IPS-NIHi7 (cell line): ENCODE measurements around the gene DNAJB6.

Experiments used
- DNase-seq: peaks from one replicate; pipeline ENCODE4 v3.0.0; 2012; ENCODE audit warnings: mixed read lengths; ENCODE audit errors: extremely low spot score

Gene DNAJB6

DNA sequence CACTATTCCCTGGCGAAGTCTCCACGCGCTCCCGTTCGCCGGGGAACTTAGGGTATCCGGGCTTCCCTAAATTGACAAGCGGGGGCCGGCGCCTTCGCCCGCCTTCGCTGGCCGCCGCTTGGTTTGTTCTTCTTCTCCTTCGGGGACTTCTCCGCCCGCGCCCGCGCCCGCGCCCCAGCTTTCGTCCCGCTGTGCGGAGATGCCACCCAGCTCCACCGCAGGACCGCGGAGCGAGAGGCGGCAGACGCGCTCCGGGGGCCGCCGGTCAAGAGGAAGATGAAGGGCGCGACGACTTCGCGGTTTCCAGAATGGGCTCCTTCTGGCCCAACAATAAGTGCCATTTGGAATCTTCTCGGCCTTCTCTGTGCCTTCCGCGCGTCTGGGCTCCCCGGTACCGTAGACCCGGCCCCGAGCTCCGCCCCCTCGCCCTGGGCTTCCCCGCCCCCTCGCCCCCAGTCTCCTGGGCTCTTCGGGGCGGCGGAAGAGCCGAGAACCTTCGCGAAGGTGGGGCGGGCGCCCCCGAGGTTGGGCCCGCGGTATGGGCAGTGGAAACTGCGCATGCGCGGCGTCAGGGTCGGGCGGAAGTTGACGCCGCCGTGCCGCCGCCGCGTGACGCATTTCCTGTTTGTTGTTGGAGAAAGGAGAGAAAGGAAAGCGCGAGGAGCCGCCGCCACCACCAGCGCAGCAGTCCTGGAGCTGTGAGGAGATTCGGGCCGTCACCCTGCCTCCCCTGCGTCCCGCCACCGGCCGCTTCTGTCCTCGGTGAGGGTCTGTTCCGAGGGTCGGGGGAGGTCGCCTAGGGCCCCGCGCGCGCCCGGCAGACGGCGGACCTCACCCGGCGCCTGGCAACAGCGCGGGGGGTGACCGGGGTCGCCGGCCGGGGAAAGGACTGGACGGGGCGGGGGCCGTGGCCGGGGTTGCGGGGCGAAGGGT, at the start of gene DNAJB6:
DNAJB6 (plus strand) TSS at position 622 of the 933 bp plus-strand sequence. CDS start 21,569 bp downstream, outside the sequence.
- DNase-seq = peak; percentile 94

DNA sequence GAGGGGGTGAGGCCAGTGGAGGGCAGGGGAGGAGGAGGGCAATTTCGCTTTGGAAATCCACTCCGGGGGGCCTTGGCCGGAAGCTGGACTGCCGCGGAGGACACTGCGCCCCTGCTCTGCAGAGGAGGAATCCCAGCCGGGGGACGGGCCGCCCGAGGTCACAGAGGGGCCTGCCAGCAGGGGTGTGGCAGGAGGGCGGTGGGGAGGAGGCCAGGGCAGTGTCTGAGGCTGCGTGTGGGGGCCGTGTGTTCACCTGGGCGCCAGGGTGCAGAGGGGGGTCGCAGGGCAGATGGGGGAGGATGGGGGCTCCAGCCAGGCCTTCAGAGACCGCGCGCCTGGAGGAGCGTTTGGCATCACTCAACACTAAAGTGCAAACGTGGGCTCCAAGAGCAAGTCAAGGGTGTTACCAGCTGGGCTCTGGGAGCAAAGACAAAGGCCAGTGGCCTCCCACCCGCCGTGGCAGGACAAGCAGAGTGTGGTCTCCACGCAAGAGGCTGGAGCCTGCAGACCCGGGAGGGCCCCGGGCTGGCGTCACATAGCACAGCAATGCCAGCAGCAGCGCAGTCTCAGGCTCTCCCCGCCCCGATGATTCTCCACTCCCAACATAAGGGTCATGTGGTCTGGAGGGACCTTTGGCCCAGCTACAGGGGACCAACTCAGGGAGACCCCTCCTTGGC, 45.3 kb upstream of the DNAJB6 start:
- no peak for DNase-seq

DNA sequence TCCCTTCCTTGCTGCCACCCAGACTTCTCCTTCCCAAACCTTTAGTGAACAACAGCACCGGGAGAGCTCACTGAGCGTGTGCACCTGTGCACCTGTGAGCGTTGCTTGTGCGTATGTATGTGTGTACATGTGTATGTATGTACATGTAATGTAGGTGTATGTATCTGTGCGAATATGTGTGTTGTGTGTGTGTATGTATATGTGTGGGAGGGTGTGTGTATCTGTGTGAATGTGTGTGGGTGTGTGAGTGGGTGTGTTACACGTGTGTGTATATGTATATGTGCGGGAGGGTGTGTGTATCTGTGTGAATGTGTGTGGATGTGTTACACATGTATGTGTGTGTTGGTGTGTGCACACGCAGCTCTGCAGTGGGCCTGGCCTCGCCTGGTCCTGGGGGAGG, 44.5 kb upstream of the DNAJB6 start:
- DNase-seq = no peak

DNA sequence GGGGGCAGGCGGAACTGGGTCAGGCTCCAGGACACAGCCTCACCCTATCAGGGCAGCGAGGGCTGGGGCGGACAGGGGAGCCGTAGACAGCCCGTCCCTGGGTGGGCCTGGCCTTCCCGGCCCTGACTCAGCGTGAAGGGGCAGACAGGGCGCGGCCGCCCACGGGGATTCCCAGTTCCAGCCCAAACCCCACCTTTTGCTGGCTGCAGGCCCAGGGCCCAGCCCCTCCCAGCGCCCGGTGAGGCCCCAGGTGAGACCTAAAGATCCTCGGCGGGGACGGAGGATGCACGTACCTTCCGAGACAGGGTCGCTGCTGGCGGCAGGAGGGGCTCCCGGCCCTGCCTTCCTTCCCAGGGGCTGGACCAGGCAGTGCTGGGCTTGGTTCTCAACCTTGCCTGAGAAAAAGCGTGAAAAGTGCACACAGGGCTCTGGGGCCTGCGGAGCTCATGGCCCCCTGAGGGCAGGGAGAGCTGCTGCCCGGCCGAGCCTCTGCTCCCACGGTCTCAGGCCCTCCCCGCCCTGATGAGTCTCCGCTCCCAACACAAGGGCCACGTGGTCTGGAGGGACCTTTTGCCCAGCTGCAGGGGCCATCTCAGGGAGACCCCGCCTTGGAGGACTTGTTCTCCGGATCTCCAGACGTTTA, 43.9 kb upstream of the DNAJB6 start:
- no peak for DNase-seq

DNA sequence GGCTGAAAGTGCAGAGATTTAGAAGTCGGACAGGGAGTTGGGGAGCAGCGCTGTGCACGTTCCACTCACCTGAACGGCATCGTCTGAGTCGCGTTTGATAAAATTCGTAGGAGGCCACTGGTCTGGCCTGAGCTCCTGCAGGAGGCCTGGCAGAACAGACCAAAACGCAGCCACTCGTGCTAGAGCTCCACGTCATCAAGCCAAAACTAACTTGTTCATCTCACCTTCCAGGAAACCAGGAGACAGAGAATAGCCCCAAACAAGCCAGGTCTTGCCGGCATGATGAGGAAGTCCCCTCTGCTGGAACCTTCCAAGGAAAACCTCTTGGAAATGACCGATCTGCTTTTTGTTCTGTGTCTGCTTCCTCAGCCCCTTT, 43.4 kb upstream of the DNAJB6 start:
- DNase-seq = no peak

DNA sequence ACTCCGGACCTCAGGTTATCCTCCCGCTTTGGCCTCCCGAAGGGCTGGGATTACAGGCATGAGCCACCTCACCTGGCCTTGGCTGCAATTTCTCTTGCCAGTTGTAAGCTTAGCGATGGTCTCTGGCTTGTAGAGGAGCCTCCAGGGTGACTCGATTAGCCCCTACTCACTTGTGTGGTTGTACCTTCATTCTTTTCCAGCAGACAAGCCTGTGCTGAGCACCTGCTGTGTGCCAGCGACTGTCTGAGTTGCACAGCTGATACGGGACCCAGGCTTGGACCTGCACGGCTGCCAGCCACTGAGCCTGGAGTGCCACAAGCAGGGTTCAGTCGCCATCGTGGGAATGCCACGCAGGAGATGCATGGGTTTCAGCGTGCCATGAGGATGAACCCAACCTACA, 42.0 kb upstream of the DNAJB6 start:
- no peak for DNase-seq

DNA sequence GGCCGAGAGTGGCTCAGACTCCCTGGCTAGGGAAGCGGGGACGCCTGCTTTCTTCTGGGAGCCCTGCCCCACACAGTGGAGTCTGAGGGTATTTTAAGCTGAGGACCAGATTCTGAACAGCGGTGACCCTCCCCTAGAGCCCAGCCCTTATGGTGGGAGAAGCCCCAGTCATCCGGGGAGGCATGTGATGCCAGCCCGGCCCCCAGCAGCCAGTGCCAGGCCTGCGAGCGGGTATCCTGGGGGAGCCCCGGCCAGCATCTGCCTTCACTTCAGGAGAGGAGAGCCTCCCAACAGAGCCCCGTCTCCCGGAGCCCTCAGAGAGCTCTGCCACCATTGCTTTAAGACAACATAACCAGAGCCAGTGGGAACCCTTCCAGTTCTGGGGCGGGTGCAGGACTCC, 41.5 kb upstream of the DNAJB6 start:
- DNase-seq = no peak

DNA sequence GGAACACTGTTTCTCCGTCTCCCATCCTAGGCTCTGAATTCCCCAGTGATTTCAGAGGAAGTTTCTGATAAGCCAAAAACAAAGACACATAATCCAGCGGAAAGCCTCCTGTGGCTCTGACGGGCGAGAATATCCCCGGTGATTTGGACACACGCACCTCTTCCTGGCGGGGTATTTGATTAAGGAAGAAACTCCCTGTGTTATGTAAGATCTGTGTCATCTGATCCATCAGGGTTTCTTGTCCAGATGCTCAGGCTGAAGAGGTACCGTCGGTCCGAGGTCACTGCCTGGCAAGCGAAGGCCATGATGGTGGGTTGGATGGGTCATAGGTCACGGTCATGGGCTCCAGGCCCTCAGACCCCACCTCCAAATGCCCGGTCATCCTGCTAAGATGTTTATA, 39.6 kb upstream of the DNAJB6 start:
- no peak for DNase-seq

DNA sequence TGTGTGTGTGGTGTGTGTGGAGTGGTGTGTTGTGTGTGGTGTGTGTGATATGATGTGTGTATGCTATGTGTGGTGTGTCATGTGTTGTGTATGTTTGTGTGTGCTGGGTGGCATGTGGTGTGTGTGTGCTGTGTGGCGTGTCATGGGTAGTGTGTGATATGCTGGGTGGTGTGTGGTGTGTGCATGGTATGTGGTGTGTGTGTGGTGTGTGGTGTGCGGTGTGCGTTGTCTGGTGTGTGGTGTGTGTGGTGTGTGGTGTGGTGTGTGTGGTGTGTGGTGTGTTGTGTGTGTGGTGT, 37.5 kb upstream of the DNAJB6 start:
- no peak for DNase-seq

DNA sequence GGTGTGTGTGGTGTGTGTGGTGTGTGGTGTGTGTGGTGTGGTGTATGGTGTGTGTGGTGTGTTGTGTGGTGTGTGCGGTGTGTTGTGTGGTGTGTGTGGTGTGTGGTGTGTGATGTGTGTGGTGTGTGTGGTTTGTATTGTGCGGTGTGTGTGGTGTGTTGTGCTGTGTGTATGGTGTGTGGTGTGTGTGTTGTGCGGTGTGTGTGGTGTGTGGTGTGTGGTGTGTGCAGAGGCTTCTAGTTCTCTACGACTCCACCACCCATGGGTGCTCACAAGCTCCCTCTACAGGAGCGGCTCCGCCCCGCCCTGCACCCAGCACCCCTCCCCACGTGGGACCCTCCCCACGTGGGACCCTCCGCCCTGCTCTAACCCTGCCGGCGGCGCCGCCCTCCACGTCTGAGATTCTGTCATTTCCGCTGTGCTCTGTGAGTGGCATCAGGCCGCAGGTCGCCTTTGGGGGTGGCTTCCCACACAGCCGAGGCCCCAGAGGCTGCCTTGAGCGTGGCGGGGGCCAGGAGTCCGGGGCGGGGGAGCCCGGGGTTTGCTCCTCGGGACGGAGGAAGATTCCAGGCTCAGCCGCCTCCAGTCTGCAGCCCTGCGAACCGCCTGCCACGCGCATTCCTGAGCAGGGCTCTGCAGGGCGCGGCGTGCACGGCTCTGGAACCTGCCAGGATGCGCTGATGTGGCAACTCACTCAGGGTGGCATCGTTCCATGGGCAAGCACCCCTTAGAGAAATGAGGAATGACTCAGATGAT, 37.0 kb upstream of the DNAJB6 start:
- peak; percentile 20 for DNase-seq

DNA sequence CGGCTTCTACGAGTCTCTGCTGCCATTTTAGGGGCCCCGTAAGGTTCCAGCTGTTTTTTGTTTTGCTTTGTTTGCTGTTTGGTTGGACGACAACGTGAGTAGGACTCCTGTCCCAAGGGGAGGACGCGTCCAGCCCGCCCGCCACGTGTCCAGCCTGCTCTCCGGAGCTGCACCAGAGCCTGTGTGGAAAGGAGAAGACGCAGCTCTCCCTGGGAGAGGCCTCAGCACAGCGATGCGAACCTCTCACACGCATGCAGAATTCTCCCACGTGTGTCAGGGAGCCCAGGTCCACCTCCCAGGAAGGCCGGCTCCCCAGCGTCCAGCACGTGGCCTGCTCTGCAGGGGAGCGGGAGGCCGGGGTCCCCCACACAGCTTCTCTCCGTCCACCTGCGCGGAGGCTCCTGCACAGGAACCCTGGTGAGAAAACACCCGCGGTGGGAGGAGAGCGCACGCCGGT, 36.4 kb upstream of the DNAJB6 start:
- no peak for DNase-seq

DNA sequence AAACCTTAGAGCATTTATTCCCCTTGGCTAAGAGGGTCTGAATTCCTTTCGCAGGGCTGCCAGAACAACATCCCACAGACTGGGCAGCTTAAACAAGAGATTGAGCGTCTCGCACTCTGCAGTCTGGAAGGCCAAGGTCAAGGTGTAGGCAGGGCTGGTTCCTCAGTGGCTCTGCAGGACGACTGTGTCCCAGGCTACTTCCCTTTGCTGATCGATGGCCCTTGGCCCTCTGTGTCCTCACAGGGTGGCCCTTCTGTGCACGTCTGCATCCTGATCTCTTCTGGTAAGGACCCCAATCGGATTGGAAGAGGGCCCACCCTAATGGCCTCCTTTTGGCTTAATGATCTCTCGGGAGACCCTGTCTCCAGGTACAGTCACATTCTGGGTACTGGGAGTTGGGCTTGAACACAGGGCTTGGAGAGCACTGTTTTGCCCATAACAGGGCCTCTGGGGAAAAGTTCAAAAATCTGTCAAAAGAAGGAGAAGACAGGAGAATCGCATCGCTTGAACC, 35.1 kb upstream of the DNAJB6 start:
- peak; percentile 3 for DNase-seq

DNA sequence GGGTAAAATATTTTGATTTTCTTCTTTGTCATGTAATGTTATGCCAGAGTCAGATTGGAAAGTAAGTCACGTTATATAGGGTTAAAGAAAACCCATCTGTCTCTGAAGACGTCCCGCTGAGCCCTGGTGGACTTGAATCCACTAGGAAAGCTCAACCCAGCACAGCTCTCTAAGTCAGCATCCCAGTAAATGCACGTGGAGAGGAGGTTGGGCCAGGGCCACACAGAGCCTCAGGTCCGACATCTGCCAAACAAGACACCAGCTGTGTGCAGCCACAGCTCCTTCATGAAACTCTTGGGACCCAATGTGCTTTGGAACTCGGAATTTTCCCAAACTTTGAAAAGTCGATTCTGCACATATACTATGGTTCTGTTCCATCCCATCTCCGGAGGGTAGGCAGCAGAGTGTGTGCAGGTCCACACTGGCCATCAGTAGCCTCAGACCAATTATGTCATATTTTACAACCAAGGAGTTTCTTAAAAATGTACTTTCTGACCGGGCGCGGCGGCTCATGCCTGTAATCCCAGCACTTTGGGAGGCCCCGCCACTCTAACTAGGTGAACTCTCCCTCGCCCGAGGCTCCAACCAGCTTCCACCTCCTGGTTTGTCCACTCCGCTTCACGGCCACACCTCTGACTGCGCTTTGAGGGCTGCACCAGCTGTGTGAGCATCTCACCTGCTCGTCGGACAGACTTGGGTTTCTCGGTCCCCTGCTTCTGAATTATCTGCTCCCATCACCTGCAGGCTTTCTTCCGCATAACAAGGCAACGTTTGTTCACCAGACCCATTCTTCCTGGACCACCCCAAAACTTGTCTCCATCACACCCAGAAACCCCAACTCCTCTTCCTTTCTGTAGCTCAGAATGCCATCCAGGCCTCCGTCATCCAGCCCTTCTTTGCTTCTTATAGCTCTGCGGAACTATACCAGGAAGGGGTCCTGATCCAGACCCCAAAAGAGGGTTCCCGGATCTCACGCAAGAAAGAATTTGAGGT, 29.7 kb upstream of the DNAJB6 start:
- DNase-seq = no peak

DNA sequence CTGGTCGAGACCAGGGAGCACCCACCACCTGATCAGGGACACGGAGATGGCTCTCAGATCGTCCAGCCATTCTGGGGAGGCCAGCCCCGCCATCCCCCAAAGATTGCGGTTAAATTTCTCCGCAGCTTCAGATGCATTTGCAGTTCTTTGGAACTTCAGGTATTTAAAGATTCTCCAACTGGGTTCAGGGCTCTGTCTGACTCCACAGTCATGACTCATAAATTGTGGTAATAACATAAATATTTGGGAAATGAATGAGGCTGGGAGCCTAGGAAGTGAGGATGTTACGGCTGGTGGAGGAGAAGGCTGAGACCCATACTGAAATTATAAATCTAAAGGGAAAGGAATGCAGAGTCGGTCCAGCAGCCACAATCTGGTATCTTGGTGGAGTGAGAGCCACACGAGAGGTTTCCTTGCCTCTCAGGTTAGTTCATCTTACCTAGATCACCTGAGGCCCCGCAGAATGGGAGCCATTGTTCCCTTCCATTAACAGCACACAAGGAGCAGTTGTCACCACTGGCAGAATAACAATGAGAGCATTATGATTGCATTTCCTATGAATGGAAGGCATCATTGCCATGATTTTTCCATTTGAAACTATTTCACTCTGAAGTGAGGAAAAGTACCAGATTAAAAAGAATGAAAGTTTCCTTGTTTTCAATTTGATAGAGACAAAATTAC, 26.7 kb upstream of the DNAJB6 start:
- peak; percentile 77 for DNase-seq

DNA sequence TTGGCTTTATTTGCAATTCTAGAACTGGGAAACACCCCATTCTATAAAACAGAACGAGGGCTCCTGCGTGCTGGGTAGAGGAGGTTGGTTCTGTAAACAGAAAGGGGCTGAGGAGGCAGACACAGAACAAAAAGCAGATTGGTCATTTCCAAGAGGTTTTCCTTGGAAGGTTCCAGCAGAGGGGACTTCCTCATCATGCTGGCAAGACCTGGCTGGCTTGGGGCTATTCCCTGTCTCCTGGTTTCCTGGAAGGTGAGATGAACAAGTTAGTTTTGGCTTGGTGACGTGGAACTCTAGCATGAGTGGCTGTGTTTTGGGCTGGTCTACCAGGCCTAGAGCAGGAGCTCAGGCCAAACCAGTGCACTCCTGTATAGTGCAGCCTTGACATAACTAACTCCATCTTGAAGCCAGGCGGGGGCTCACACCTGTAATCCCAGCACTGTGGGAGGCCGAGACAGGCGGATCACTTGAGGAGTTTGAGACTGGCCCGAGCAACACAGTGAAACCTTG, 26.1 kb upstream of the DNAJB6 start:
- no peak for DNase-seq

DNA sequence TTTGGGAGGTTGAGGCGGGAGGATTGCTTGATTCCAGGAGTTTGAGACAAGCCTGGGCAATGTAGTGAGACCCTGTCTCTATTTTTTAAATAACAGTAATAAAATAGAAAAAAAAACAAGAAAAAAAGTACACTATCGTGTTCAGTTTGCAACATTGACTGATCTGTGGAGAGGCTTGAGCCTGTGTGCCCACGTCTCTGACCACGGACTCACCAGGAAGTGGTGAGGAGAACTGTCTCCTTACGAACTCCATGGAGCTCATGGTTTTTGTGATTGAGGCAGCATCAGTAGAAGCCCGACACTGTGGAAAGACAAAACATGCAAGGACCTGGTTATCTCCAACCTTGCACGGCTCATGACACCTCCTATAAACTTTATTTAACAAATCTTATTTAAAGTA, 23.9 kb upstream of the DNAJB6 start:
- no peak for DNase-seq

DNA sequence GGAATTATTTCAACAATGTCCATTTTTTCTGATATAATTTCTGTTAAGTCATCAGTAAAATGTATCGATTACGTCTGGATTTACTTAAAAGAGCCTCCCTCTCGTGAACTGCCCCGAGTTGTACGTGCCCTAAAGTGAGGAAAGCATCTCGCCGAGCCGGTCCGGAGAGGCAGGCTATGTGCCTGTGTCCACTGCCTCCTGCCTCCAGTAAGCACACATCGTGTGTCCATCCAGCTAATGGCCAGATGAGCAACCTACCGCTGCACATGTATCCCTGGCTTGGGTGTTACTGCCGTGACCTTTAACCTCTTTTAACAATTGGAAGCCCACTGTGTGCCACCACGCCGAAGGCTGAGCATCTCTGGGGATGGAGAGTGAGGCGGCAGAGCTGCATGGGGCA, 23.2 kb upstream of the DNAJB6 start:
- no peak for DNase-seq

DNA sequence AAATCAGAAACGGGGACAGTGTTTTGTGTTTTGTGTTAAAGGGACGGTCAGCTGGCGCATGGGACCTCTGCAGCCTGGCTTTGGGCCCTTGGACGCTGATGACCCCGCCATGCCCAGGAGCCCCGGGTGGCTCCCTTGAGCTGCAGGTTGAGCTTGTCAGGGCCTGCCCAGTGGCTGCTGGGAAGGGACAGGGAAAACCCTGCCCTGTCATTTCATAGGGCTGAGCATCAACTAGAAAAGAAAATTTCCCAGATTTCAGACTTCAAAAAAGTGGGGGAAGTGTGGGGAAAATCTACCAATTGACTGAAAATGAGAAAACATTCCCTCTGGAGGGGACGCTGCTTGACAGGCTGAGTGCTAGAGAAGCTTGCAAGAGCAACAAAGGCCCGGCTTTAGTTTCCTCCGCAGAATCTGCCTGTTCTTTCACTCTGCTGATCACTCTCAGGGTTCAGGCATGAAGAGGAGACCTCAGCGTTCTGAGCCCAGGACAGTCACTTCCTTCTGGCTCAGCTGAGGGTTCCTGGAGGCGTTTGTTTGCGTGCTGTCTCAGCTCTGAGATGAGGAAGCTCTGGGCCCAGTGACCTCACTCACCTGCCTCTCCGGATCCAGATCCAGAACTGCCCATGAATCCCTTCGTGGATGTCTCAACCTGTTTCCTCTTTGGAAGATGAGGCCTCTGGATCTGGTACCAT, 18.6 kb upstream of the DNAJB6 start:
- no peak for DNase-seq

DNA sequence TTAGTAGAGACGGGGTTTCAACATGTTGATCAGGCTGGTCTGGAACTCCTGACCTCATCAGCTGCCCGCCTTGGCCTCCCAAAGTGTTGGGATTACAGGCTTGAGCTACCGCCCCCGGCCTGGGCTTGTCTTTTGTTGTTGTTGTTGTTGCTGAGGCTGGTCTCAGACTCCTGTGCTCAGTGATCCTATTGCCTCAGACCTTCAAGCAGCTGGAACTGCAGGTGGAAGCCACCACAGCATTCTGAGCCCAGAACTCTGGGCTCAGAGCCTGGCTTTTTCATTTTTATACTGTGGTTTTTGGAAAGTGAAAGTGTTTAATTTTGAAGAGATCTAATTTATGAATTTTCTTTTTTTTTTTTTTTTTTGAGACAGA, 16.2 kb upstream of the DNAJB6 start:
- DNase-seq = no peak
